Vagina (tissue), 2 donors: ENCODE data around the gene VTCN1.

Experiments
- POLR2A ChIP-seq, 2 donors: fragments of 450-650 bp; IDR thresholded peaks; one replicate each; pipeline ENCODE4 v1.6.1; 2017; ENCODE audit warnings: antibody characterized with exemption in 2 of 2, mild to moderate bottlenecking in 2 of 2, moderate library complexity in 2 of 2
- POLR2AphosphoS5 ChIP-seq, 2 donors: sonication (generic); formaldehyde crosslinking; IDR thresholded peaks; one replicate each; pipeline ENCODE4 v1.9.0; 2017; ENCODE audit warnings: antibody characterized with exemption in 2 of 2, mild to moderate bottlenecking in 2 of 2, low read depth in 1 of 2; ENCODE audit not compliant: insufficient read depth in 1 of 2
- TF ChIP-seq, protein P1 (sequence below), 3 experiments: fragments of 450-650 bp in 2 of 3; fragments of 200-600 bp in 1 of 3; sonication (generic) in 1 of 3; IDR thresholded peaks; one replicate each; pipeline ENCODE4 v1.5.1; 2017 to 2019; ENCODE audit warnings: antibody characterized with exemption in 3 of 3, mild to moderate bottlenecking in 2 of 3, moderate library complexity in 2 of 3

DNA sequence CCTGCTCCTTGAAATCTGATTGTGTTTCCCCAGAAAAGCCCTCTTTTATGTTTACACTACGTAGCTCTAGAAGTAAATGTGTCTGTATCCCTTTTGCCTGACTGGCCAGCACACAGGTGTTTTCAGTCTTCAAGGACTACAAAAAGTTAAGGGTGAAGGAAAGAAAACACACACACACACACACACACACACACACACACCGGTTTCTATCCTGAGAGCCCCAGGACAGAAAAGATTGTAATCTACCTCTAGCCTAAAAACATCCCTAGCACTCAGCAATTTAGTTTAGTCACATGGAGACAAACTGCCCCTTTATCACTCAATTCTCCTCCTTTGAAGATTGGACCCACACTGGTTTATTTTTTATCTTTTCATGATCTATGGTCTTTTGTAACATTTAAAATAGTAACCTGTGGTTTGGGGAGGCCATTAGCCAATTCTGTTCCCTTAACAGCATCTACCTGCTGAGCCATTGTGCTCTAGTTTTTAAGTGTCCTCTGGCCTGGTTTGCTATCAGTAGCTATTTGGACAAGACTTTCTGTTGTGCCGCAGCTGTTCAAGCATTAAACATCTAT, 73.4 kb downstream of the VTCN1 start:
- no peak for TF ChIP-seq POLR2AphosphoS5 (IDR thresholded peaks at IDR 0.05; ENCODE audit: insufficient read depth in 1 of 2, low read depth in 1 of 2)
- TF ChIP-seq, protein P1, sequence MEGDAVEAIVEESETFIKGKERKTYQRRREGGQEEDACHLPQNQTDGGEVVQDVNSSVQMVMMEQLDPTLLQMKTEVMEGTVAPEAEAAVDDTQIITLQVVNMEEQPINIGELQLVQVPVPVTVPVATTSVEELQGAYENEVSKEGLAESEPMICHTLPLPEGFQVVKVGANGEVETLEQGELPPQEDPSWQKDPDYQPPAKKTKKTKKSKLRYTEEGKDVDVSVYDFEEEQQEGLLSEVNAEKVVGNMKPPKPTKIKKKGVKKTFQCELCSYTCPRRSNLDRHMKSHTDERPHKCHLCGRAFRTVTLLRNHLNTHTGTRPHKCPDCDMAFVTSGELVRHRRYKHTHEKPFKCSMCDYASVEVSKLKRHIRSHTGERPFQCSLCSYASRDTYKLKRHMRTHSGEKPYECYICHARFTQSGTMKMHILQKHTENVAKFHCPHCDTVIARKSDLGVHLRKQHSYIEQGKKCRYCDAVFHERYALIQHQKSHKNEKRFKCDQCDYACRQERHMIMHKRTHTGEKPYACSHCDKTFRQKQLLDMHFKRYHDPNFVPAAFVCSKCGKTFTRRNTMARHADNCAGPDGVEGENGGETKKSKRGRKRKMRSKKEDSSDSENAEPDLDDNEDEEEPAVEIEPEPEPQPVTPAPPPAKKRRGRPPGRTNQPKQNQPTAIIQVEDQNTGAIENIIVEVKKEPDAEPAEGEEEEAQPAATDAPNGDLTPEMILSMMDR (IDR thresholded peaks at IDR 0.05), result no peak
- TF ChIP-seq POLR2A (IDR thresholded peaks at IDR 0.05), result no peak
